H9 (cell line): ENCODE results near the gene C1QL1. TPM values are rescaled to one million over a fixed set of nuclear protein-coding genes. Genes with fewer than 3 reads are reported as not detected.

Source experiments
- DNase-seq: peaks from one replicate; pipeline ENCODE4 v3.0.0-alpha.2; 2017
- H2AFZ ChIP-seq: one replicate; pipeline ENCODE4 v1.6.1; 2013; ENCODE audit warnings: mild to moderate bottlenecking, low read length, control low read depth, moderate library complexity
- H2AK5ac ChIP-seq: 2 replicates; pipeline ENCODE4 v1.6.1; 2013; ENCODE audit warnings: low read length, control low read depth, mixed read lengths; ENCODE audit not compliant: insufficient read length
- H2BK120ac ChIP-seq: one replicate; pipeline ENCODE4 v1.6.1; 2013; ENCODE audit warnings: low read depth, mild to moderate bottlenecking, low read length, control low read depth, inconsistent platforms; ENCODE audit not compliant: poor library complexity, severe bottlenecking
- H2BK12ac ChIP-seq: 2 replicates; pipeline ENCODE4 v1.6.1; 2013; ENCODE audit warnings: low read length, control low read depth, mixed read lengths, low read depth; ENCODE audit not compliant: insufficient read length
- H2BK15ac ChIP-seq: 2 replicates; pipeline ENCODE4 v1.6.1; 2013; ENCODE audit warnings: low read depth, low read length, control low read depth
- H2BK20ac ChIP-seq: one replicate; pipeline ENCODE4 v1.6.1; 2013; ENCODE audit warnings: low read depth, mild to moderate bottlenecking, low read length, control low read depth, inconsistent platforms; ENCODE audit not compliant: poor library complexity, severe bottlenecking
- H2BK5ac ChIP-seq: 2 replicates; pipeline ENCODE4 v1.6.1; 2013; ENCODE audit warnings: low read length, control low read depth, mixed read lengths; ENCODE audit not compliant: insufficient read length
- H3K14ac ChIP-seq: 2 replicates; pipeline ENCODE4 v1.6.1; 2013; ENCODE audit warnings: low read length, control low read depth; ENCODE audit not compliant: insufficient read depth
- H3K18ac ChIP-seq: 2 replicates; pipeline ENCODE4 v1.6.1; 2013; ENCODE audit warnings: low read depth, mild to moderate bottlenecking, mixed read lengths, low read length, control low read depth; ENCODE audit not compliant: insufficient read length
- H3K23ac ChIP-seq: 2 replicates; pipeline ENCODE4 v1.6.1; 2013; ENCODE audit warnings: low read length, control low read depth, mixed read lengths, low read depth; ENCODE audit not compliant: insufficient read length
- H3K23me2 ChIP-seq: 2 replicates; pipeline ENCODE4 v1.6.1; 2013; ENCODE audit warnings: low read depth, mild to moderate bottlenecking, mixed read lengths, low read length, control low read depth; ENCODE audit not compliant: insufficient read length, poor library complexity, severe bottlenecking
- H3K27ac ChIP-seq: 2 replicates; pipeline ENCODE4 v1.5.1; 2013; ENCODE audit warnings: low read length, control low read depth, mixed read lengths, low read depth; ENCODE audit not compliant: insufficient read length
- H3K27me3 ChIP-seq: 2 replicates; pipeline ENCODE4 v1.6.1; 2013; ENCODE audit warnings: low read length, control low read depth, inconsistent platforms; ENCODE audit not compliant: insufficient read depth
- H3K4ac ChIP-seq: 2 replicates; pipeline ENCODE4 v1.6.1; 2013; ENCODE audit warnings: low read depth, mild to moderate bottlenecking, control low read depth, inconsistent platforms, low read length, moderate library complexity
- H3K4me1 ChIP-seq: 2 replicates; pipeline ENCODE4 v1.6.1; 2013; ENCODE audit warnings: low read length, control low read depth, inconsistent platforms; ENCODE audit not compliant: insufficient read depth
- H3K4me2 ChIP-seq: 2 replicates; pipeline ENCODE4 v1.6.1; 2013; ENCODE audit warnings: low read length, control low read depth, mixed read lengths; ENCODE audit not compliant: insufficient read length, insufficient read depth
- H3K56ac ChIP-seq: 2 replicates; pipeline ENCODE4 v1.6.1; 2013; ENCODE audit warnings: low read depth, mild to moderate bottlenecking, mixed read lengths, low read length, control low read depth; ENCODE audit not compliant: insufficient read length
- H3K79me1 ChIP-seq: 2 replicates; pipeline ENCODE4 v1.6.1; 2013; ENCODE audit warnings: low read depth, mild to moderate bottlenecking, moderate library complexity, low read length, control low read depth, inconsistent platforms; ENCODE audit not compliant: insufficient read depth, poor library complexity, severe bottlenecking
- H3K79me2 ChIP-seq: 2 replicates; pipeline ENCODE4 v1.6.1; 2013; ENCODE audit warnings: low read length, control low read depth, inconsistent platforms; ENCODE audit not compliant: insufficient read depth
- H3K9ac ChIP-seq: 2 replicates; pipeline ENCODE4 v1.6.1; 2013; ENCODE audit warnings: low read length, control low read depth, mixed read lengths; ENCODE audit not compliant: insufficient read length; ENCODE audit errors: extremely low read depth
- H3K9me3 ChIP-seq: one replicate; pipeline ENCODE4 v1.6.1; 2013; ENCODE audit warnings: low read depth, low read length, inconsistent platforms; ENCODE audit not compliant: control insufficient read depth
- H3T11ph ChIP-seq: one replicate; pipeline ENCODE4 v1.6.1; 2013; ENCODE audit warnings: mild to moderate bottlenecking, low read length, control low read depth, inconsistent platforms
- H4K20me1 ChIP-seq: one replicate; pipeline ENCODE4 v1.6.1; 2013; ENCODE audit not compliant: control insufficient read depth, insufficient read length, insufficient read depth
- H4K5ac ChIP-seq: 2 replicates; pipeline ENCODE4 v1.6.1; 2013; ENCODE audit warnings: low read depth, mild to moderate bottlenecking, mixed read lengths, low read length, control low read depth; ENCODE audit not compliant: insufficient read length
- H4K8ac ChIP-seq: replicated peaks from 2 replicates; pipeline ENCODE4 v1.6.1; 2013; ENCODE audit warnings: low read length, control low read depth, mixed read lengths, low read depth; ENCODE audit not compliant: insufficient read length
- H4K91ac ChIP-seq: 2 replicates; pipeline ENCODE4 v1.6.1; 2013; ENCODE audit warnings: low read depth, mild to moderate bottlenecking, moderate library complexity, mixed read lengths, low read length, control low read depth; ENCODE audit not compliant: insufficient read length
- H3K27ac Mint-ChIP-seq, 3 experiments: 2 replicates in 2 of 3; 3 replicates in 1 of 3; pipeline ENCODE4 v1.8.0; 2020 to 2021; ENCODE audit warnings: mixed read lengths in 3 of 3, mild to moderate bottlenecking in 1 of 3, moderate library complexity in 1 of 3
- H3K27me3 Mint-ChIP-seq: 2 replicates; pipeline ENCODE4 v1.8.0; 2021; ENCODE audit warnings: low read depth, mild to moderate bottlenecking, moderate library complexity, mixed read lengths
- H3K36me3 Mint-ChIP-seq, 3 experiments: 2 replicates in 2 of 3; 3 replicates in 1 of 3; pipeline ENCODE4 v1.8.0; 2020 to 2021; ENCODE audit warnings: low read depth in 3 of 3, mixed read lengths in 3 of 3; ENCODE audit not compliant: insufficient read depth in 1 of 3
- H3K4me1 Mint-ChIP-seq, 2 experiments: 2 replicates each; pipeline ENCODE4 v1.8.0; 2020; ENCODE audit warnings: mixed read lengths in 2 of 2
- H3K4me3 Mint-ChIP-seq, 2 experiments: 2 replicates in 1 of 2; 3 replicates in 1 of 2; pipeline ENCODE4 v1.8.0; 2020 to 2021; ENCODE audit warnings: mild to moderate bottlenecking in 2 of 2, mixed read lengths in 2 of 2, moderate library complexity in 1 of 2
- H3K9me3 Mint-ChIP-seq, 2 experiments: 2 replicates in 1 of 2; 3 replicates in 1 of 2; pipeline ENCODE4 v1.8.0; 2020; ENCODE audit warnings: mild to moderate bottlenecking in 2 of 2, mixed read lengths in 2 of 2, moderate library complexity in 1 of 2
- WGBS: extraction: QIAGEN DNeasy Blood & Tissue Kit; methylation state at CpG from one replicate; pipeline ENCODE4 v1.1.7; 2013; ENCODE audit warnings: missing lambda C conversion rate, low lambda C conversion rate, mixed read lengths; ENCODE audit not compliant: insufficient read length; ENCODE audit errors: extremely low coverage; 5-methylcytosine and 5-hydroxymethylcytosine counted together
- total RNA-seq: library from RNA; stranded (reverse); gene quantifications from 2 replicates; pipeline ENCODE4 v1.2.1, GENCODE V29; 2021
- TF ChIP-seq, protein P1 (sequence below): fragments of 200-600 bp; sonication (generic); conservative IDR thresholded peaks from 3 replicates; pipeline ENCODE4 v1.8.0; 2021; ENCODE audit warnings: antibody characterized with exemption, mild to moderate bottlenecking

Gene C1QL1
- total RNA-seq, 1 experiment from 2014 or later, result 6.0 TPM

DNA sequence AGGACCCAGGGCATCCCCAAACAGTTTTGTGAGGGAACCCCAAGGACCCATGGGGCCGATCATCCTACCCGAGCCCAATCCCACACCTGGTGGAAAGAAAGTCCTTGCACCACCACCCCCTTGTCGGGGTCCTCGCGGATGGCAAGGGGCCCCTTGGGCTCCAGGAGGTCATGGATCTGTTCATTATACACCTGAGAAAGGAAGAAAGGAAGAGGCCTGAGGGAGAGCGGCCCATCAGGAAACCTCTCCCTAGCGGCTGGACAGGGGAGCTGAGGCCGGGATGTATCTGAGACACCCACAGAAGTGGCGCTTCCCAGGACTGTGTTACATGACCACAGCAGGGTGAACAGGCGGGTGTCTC, 33.4 kb downstream of the C1QL1 start:
- H4K5ac ChIP-seq, result no peak overlapping the region
- no peak overlapping the region for H2BK15ac ChIP-seq
- H3K4me2 ChIP-seq, result no peak overlapping the region
- Mint-ChIP-seq H3K9me3 (no peaks in the 10 kb centered on the region; a peak in 1 of 5 replicates), H3K4me1 (no peaks in the 10 kb centered on the region), H3K27ac (no peak overlapping the region; a peak in 1 of 7 replicates), H3K4me3 (no peak overlapping the region), H3K36me3 (peaks cover 38 to 74% (median 74%) of the 10 kb centered on the region in 3 experiments), H3K27me3 (no peaks in the 10 kb centered on the region)
- no peak overlapping the region for H2BK120ac ChIP-seq
- no peaks in the 10 kb centered on the region for H3K9me3 ChIP-seq
- H3T11ph ChIP-seq, result no peak overlapping the region
- no peak overlapping the region for H3K18ac ChIP-seq
- DNase-seq, result peak; percentile 25
- no peaks in the 10 kb centered on the region for H3K79me2 ChIP-seq
- no peak overlapping the region for H3K56ac ChIP-seq
- H3K4me1 ChIP-seq, result no peaks in the 10 kb centered on the region
- no peaks in the 10 kb centered on the region for H3K79me1 ChIP-seq
- TF ChIP-seq, protein P1, sequence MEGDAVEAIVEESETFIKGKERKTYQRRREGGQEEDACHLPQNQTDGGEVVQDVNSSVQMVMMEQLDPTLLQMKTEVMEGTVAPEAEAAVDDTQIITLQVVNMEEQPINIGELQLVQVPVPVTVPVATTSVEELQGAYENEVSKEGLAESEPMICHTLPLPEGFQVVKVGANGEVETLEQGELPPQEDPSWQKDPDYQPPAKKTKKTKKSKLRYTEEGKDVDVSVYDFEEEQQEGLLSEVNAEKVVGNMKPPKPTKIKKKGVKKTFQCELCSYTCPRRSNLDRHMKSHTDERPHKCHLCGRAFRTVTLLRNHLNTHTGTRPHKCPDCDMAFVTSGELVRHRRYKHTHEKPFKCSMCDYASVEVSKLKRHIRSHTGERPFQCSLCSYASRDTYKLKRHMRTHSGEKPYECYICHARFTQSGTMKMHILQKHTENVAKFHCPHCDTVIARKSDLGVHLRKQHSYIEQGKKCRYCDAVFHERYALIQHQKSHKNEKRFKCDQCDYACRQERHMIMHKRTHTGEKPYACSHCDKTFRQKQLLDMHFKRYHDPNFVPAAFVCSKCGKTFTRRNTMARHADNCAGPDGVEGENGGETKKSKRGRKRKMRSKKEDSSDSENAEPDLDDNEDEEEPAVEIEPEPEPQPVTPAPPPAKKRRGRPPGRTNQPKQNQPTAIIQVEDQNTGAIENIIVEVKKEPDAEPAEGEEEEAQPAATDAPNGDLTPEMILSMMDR, result no peak
- no peak overlapping the region for H2BK20ac ChIP-seq
- no peak overlapping the region for H2AFZ ChIP-seq
- H3K14ac ChIP-seq, result no peak overlapping the region
- no peak overlapping the region for H2BK5ac ChIP-seq
- H3K27ac ChIP-seq, result no peak overlapping the region
- H3K27me3 ChIP-seq, result no peaks in the 10 kb centered on the region
- H3K23me2 ChIP-seq, result no peaks in the 10 kb centered on the region
- no peak overlapping the region for H4K91ac ChIP-seq
- WGBS, result no CpG with 5 or more reads among the region's 10 CpGs
- H3K9ac ChIP-seq, result no peak overlapping the region
- H2BK12ac ChIP-seq, result no peak overlapping the region
- no peak overlapping the region for H4K8ac ChIP-seq
- H4K20me1 ChIP-seq, result no peaks in the 10 kb centered on the region
- H3K23ac ChIP-seq, result no peak overlapping the region
- no peak overlapping the region for H3K4ac ChIP-seq
- no peak overlapping the region for H2AK5ac ChIP-seq
